Stimulated activated CD4-positive, alpha-beta T cell treated with anti-CD3 and anti-CD28 coated beads, Interleukin-12 subunit alpha, Interleukin-12 subunit beta, amount 100 ng/mL, for 48 hours (primary cell): ENCODE measurements around the gene TMEM184A.

Source experiments
- DNase-seq, 3 donors: peaks; one replicate each; pipeline ENCODE4 v3.0.0-alpha.2; 2020; ENCODE audit warnings: low read depth in 2 of 3, low spot score in 1 of 3

TMEM184A gene

DNA sequence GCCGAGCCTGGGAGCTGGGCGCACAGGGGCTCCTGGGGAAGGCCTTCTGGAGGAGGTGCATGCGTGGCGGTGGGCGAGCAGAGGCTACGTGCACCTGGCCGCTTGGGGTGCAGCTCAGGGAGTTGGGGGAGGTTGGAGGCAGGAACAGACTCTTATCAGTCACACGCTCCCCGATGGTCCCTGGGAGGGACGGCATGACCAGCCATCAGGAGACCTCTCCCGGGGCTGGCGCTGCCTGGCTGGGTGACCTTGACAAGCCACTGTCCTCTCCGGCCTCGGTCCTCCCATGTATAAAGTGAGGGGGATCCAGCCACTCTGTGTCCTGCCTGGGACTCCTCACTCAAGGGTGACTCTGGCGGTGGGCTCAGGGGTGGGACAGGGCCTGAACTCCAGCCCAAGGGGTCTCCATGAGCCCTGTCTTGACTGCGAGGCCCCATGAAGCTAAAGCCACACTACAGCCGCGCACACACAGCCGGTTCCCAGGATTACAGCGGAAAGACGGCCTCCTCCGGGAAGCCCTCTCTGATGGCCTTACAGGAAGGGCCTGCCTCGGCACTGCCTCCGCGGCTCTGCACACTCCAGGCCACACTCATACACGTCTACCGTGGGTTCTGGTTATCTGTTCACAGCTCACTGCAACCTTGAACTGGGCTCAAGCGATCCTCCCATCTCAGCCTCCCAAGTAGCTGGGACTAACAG is 2.3 kb downstream of the TMEM184A start:
- no peak for DNase-seq

DNA sequence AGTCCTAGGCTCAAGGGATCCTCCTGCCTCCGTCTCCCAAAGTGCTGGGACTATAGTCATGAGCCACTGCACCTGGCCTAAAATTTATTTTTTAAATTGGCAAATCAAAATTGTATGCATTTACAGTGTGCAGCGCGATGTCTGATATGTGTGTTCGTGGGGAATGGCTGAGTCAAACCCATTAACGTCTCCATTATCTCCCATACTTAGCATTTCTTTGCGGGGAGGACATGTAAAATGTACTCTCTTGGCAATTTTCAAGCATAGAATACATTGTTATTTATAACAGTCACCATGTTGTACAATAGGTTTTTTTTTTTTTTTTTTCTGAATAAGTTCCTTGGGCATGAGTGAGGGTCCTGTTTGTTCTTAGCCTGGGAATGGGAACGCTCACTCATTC is 3.8 kb downstream of the TMEM184A start:
- no peak for DNase-seq

DNA sequence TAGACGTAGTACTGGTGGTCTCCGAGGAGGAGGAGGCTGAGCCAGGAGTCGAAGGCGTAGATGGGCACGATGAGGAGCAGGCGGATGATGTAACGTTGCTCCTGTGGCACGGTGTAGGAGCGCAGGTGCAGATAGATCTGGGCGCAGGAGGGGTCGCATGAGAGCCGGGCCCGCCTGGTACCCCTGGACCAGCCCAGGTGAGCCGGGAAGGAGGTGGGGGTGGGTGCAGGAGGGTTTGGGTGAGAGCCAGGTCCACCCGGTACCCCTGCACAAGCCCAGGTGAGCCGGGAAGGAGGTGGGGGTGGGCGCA is 5.2 kb downstream of the TMEM184A start:
- DNase-seq, result no peak

DNA sequence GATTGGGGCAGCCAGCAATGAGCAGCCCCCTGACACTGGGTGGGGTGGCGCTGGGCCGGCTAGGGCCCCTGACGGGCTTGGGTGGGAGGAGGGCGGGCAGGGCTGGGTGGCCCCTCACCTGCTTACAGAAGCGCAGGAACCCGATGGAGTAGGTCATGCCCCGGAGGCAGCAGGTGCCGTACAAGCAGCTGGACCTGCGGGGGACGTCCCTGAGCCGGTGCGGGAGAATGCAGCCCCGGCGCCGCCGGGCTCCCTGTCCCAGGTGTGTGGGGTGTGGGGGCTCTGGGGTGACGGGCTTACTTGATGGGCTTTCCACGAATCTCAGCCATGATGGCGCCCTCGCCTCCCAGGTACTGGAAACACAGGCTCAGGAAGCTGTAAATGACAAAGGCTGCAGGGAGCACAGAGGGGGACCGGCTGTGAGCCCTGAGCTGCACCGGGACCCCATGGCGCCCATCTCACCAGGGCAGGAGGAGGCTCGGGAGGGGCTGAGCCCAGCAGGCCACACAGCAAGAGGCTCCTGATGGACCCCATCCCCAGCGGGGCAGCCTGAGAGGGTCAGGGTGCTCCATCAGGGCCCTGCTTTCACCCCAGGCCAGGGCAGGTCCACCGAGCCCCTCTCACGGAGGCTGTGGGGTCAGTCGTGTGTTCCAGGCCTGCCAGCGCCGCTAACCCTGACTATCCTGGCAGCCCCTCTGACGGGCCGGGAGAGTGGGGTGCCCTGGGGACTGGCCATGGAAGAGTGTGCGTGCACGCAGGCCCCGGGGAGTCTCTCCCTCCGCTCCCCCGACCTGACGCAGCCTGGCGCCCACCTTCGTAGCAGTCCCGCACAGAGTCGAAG is 5.8 kb downstream of the TMEM184A start:
- no peak for DNase-seq

DNA sequence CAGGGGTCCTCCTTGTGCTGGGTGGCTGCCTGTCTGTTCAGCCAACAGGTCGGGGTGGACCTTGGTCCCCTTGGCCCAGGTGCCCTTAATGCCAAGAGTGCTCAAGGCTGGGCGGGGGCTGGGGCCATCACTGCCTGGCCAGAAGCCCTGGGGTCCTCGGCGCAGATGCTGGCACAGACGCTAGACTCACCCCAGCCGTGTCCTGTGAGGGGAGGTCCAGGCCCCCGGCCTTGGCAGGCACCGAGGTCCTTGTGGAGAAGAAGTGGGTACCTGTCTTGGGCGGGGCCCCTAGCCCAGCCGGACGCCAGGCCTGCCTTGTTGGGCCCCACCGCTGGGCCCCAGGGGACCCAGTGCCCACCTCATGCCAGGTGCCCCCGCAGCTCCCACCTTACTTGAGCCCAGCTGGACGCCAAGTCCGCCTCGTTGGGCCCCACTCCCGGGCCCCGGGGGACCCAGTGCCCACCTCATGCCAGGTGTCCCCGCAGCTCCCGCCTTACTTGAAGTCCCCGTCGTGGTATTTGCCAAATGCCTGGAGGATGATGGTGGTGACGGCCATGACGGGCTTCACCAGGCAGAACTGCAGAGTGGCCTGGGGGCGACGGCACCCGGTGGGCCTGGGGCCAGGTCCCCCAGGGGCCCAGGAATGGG is 6.5 kb downstream of the TMEM184A start:
- DNase-seq, result no peak

DNA sequence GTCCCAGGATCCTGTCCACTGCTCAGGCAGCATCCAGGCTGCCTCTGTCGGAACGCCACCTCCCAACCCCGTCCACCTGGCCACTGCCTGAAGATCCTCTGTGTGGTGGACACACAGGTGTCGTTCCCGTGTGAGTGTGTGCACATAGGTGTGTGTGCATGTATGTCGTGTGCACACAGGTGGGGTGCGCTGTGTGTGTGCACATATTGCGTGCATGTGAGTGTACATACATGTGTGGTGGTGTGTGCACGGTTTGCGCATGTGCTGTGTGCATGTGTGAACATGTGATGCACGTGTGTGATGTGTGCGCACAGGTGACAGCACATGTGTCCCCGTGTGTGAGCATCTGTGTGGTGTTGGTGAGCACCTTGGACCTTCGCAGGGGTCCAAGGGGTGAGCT is 7.1 kb downstream of the TMEM184A start:
- DNase-seq, result no peak

DNA sequence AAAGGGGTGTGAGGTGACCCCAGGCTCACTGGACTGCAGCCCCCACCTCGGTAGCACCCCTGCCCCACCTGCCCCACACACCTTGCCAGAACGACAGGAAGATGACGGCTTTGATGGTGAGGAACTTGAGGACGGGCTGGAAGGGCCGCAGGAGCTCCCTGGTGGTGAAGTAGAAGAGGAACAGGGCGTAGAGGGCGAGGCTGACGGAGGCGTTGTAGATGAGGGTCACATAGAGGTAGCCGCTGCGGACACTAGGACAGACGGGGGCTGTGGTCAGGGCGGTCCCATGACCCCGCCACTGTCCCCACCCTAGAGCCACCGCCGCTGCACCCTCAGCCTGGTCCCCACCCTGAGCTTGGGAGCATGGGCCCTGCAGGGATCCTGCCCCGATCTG is 7.6 kb downstream of the TMEM184A start:
- no peak for DNase-seq

DNA sequence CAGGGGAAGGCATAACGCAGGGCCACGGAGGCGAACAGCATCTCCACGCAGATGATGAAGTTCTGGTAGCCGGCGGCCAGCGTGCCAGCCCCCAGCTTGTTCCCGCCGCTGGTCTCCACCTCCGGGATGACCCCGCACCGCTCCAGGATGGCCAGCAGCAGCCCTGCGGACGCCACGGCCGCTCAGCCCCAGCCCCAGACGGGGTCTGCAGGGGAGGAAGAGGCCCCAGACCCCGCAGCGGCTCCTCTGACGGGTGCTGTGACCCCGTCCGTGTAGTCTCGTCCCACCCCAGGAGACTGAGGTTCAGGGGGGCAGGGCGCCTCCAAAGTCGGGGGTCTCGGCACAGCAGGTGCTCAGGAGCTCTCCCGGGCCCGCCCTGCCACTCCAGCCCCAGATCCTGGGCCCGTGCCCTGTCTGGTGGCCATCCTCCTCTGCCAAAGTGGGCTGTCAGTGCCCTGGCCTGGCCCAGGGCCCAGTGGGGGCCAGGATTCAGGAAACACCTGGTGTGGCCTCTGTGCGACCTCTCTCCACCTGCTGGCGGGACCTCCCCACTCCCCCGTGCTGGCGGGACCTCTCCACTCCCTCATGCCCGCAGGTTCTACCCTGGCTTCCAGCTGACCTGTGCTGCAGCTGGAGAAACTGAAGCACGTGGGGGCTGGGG is 8.1 kb downstream of the TMEM184A start:
- DNase-seq, result no peak

DNA sequence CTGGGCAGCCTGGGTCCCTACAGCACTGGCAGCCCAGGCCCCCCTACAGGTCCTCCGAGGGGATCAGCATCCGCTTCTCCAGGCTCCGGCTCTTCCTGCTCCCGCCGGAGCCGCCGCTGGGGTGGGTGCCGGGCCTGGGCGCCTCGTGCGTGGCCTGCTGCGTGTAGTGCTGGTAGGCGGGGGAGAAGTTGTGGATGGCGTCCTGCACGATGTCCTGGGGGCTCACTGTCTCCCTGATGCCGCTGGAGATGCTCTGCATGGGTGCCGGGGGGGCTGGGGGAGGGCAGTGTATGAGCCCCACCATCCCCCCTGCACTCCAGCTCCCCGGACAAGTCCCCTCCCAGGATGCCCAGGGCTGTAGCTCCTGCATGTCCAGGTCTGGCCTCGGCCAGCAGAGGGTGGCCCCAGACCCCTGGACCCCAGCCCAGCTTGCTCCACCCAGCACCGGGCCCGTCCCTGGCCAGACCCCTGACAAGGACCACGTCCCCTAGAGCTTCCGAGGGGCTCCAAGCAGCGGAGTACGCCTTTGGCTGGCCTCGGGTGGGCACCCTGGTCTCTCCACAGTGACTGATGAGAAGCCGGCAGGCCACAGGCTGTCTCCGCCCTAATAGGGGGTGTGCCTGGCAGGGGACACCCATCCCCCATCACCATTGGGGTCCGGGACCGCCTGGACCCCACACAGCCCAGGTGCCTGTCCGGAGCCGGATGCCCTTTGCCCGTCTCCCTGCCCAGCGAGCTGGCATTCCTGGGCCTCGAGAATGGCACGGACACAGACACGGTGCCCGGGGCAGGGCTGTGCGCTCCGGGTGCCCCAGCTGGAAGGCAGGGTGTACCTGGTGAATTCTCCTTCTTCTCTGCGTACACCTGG is 8.9 kb downstream of the TMEM184A start:
- DNase-seq, result no peak

DNA sequence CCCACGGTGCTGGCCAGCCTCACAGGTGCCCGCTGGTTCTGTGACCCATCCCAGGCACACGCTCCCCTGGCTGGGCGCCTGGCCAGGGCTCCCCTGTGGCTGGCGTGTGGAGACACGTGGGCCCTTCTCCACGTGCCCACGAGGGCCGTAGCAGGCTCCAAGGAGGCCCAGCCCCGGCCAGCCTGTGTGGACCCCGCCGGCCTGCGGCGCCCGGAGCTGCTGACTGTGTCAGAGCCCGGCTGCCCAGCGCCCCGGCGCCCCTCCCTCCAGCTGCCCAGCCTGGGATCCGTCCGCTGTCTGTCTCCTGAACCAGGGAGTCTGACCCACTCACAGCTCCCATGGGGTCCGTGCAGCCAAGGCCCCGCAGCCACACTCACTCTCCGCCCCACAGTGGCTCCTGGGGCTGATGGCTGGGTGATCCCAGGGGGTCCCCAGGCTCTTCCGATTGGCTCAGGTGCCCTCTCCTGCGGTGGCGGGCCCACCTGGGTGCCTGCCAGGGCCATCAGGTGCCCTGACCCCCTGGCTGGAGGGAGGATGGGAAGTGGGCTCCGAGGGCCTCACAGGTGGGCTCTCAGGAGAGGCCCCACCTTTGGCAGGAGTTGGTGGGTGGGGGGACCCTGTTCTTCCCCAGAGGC is 9.6 kb downstream of the TMEM184A start:
- no peak for DNase-seq

DNA sequence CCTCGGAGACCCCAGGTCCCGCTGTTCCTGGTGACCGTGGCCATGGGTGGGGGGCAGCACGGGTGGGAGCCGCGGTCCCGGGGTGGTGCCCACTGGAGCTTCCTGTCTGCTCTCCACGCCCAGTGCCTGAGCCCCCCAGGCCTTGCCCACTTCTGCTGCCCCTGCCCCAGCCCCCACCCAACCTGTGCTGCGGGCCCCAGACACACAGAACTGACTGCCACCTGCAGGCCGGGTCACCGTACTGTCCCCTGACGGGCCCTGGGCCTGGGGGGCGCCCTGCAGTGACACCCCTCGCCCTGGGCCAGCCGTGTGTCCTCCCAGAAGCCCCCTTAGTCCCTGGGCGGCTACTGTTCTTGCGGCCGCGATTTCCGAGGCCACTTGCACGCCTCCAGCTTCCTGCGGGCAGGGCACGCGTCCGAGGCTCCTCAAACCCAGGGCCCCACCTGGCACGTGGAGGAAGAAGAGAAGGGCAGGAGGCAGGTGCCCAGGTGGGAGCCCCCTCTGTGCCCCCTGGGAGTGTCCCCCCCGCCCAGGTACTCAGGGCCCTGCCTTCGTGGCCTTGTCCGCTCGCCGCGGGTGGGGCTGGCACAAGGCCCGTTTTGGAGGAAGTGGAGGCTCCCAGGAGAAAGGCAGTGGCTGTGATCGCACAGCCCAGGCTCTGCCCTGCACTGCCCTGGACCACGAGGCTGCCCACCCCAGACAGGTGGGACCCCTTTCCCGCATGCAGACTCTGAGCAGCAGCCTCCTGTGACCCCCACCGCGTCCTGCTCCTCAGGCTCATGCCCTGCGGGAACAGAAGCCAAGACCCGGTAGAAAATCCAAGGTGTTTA is 10.4 kb downstream of the TMEM184A start:
- DNase-seq, result no peak

DNA sequence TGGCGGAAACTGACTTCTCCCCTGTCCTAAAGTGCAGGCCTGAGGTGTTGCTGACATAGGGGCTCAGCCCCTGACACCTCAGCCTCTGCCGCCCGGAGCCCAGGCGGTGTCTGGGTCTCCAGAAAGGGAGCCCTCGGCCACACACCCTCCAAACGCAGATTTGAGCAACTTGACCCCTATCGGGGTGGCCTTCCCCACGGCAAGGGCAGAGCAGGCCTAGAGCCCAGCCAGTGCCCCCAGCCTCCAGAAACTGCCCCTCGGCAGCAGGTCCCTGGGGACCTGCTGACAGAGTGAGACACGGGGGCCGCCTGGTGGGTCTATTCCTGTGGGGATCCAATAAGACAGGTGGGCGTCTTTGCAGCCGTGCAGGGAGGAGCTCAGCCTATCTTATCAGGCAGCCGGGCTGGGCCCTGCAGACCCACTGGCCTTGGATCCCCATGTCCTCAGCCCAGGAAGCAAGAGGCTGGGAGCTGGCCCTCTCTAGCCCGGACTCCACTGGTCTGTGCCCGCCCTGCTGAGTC is 11.0 kb downstream of the TMEM184A start:
- DNase-seq, result no peak

DNA sequence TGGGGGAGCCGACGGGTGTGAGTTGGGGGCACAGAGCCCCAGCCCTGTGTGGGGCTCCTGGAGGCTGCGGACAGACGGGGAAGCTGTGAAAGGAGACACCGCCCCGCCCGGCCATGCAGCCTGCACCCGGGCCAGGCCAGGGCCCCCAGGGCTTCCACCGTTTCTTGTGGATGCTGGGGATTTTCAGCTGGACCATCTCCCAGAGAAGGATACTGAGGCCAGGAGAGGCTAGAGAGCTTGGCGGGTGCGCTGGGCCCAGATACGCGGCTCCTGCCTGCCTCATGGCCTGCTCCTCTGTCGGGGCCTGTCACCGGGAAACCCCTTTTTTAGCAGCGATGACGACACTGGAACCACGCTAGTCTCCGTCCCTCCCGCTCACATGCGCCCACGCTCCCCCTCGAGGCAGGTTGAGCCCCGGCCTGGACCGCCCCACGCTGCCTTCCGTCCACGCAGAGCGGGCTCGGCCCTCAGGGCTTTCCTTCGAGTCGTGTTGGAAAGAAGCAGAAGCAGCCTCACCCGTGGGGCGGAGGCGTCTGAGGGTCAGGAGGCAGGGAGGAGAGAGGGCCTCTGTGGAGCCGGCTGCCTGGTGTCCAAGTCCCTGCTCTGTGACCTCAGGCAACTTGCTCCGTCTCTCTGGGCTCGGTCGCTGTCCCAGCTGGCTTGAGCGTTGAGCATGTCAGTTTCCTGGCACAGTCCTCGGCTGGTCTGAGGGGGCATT is 11.7 kb downstream of the TMEM184A start:
- DNase-seq, result no peak

DNA sequence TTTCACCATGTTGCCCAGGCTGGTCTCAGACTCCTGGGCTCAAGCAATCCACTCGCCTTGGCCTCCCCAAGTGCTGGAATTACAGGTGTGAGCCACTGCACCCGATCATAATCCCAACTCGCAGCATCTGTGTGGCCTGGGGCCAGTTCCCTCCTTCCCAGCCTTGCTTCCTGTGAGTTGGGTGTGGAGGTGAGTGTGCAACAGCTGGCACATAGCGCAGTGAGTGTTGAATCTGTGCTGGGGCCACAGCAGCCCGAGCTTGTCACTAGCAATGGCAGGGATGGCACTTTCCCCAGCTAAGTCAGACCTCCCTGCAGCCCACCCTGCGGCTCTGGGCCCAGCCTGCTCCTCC is 12.2 kb downstream of the TMEM184A start:
- DNase-seq, result no peak

DNA sequence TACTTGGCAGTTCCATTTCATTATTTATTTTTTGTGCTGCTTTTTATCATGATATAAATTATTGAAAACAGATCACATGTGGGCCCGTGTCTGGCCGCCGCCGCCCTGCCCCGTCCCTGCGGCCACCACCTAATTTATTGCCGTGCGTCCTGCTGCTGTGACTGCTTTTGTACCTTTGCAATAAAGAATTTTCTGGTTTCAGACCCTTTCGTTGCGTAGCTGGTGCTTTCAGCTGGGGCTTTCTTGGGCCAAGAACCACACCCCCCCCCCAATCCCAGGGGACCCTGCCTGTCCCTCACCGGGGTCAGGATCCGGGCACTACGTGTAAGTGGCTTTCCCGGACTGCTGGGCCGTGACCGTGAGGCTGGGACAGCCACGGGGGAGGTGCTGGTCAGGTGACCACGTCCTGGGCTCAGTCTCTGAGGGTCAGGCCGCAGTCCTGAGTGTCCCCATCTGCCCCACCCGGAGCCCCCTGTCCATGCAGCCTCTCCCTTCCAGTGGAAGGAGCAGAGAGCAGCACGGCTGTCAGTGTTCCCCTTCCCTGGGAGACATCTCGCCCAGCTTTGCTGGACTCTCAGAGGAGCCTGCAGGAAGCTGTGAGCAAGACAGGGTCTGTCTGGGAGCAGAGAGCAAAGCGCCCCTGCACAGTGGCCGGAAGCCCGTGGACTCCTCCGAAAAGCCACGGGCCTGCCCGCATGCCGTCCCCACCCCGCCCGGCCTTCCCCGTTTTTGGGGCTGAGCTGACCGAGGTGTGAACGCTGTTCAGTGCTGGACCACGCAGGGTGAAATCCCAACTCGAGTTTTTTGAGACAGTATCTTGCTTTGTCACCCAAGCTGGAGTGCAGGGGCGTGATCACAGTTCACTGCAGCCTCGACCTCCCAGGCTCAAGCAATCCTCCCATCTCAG is 12.9 kb downstream of the TMEM184A start:
- no peak for DNase-seq

DNA sequence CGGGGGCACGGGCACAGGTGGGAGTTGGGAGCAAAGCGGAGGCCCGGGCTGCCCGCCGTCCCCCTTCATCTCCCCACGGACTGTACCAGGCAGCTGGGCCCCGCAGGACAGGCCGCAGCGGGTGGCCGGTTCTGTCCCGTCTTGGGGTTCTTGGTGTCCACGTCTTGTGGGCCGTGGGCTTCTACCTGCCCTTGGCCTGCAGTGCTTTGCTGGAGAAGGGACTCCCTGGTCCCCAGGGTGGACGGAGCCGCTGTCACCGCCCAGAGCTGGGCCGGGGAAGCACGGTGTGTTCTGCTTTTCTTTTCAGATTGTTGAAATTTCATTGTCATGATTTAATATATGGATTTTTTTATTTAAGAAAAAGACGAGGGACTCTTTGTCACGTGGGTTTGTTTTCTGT is 13.7 kb downstream of the TMEM184A start:
- no peak for DNase-seq

DNA sequence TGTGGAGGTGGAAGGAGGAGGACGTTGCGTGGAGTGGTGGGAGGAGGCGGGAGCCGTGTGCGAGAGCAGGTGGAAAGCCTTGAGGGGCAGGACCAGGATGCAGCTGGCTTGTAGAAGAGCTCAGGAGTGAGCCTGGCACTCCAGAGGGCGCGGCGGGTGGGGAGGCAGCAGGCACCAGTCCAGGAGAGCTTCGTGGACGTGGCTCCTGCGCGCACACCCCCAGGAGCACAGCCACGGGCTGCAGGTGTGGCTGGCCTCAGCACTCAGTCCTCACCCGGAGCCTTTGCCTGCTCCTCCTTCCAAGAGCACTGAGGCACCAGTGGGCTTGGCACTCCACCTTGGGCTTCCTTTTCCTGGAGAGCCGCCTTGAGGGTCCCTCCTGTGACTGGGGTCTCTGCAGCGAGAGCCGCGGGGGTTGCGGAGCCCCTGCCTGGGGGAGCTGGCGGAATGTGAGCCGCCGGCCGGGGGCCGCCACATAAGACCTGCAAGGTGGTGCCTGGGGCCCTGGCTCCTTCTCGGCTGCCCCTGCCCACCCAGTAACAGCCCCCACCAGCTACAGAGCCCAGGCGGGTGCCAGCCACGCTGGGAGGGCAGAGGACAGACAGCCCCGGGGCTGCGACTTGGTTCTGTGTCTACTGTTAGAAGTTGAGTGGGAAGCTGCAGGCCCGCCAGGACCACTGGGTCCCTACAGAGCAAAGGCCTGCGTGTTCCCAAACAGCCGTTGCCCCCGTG is 14.4 kb downstream of the TMEM184A start:
- DNase-seq, result no peak
